ENCODE data around the gene LMBRD1.
"Not testable (repeated sequence)": the region's sequence is repeated elsewhere in the genome, so short reads cannot be mapped to it uniquely, and the experiment has no call there.

Gene LMBRD1

GRCh38 chr6:69668916-69669315, 127.9 kb downstream of the LMBRD1 start:
- Histone ChIP-seq H3K4me1 (peaks cover 5% of the 10 kb centered on the region; the same call in 1 of the 2 replicates), H3K9me3 (no peaks in the 10 kb centered on the region), H3K27me3 (no peaks in the 10 kb centered on the region), H3K36me3 (no peaks in the 10 kb centered on the region), H3K4me3 (ENCODE audit: low read depth, low read length) (no peak overlapping the region)
- peak; percentile 73 for DNase-seq
- no peak for TF ChIP-seq CTCF (IDR thresholded peaks at IDR 0.05; ENCODE audit: low read depth, low read length)

- not testable (repeated sequence) for DNase-seq; H3K27me3 ChIP-seq; H3K36me3 ChIP-seq; H3K9me3 ChIP-seq; H3K4me3 ChIP-seq (ENCODE audit: low read depth, low read length); H3K4me1 ChIP-seq
Measured at GRCh38 chr6:69666779-69667178, 130.0 kb downstream of the LMBRD1 start.

GRCh38 chr6:69665437-69665836, 131.4 kb downstream of the LMBRD1 start:
- Histone ChIP-seq H3K4me1 (peaks cover 5% of the 10 kb centered on the region; the same call in 1 of the 2 replicates), H3K9me3 (no peaks in the 10 kb centered on the region), H3K27me3 (no peaks in the 10 kb centered on the region), H3K4me3 (ENCODE audit: low read depth, low read length) (no peak overlapping the region), H3K36me3 (no peaks in the 10 kb centered on the region)
- DNase-seq, result no peak
- TF ChIP-seq CTCF (IDR thresholded peaks at IDR 0.05; ENCODE audit: low read depth, low read length), result no peak

GRCh38 chr6:69664551-69664950, 132.3 kb downstream of the LMBRD1 start:
- no peak for TF ChIP-seq CTCF (IDR thresholded peaks at IDR 0.05; ENCODE audit: low read depth, low read length)
- H3K4me3 ChIP-seq (ENCODE audit: low read depth, low read length), result no peak overlapping the region
- peaks cover 5% of the 10 kb centered on the region; the same call in 1 of the 2 replicates for H3K4me1 ChIP-seq
- H3K27me3 ChIP-seq, result no peaks in the 10 kb centered on the region
- no peak for DNase-seq
- H3K9me3 ChIP-seq, result no peaks in the 10 kb centered on the region
- no peaks in the 10 kb centered on the region for H3K36me3 ChIP-seq

GRCh38 chr6:69663215-69663614, 133.6 kb downstream of the LMBRD1 start:
- no peak for DNase-seq
- no peaks in the 10 kb centered on the region for H3K4me1 ChIP-seq
- H3K9me3 ChIP-seq, result no peaks in the 10 kb centered on the region; the same call in 1 of the 2 replicates
- no peak overlapping the region for H3K4me3 ChIP-seq (ENCODE audit: low read depth, low read length)
- H3K36me3 ChIP-seq, result no peaks in the 10 kb centered on the region
- no peak for TF ChIP-seq CTCF (IDR thresholded peaks at IDR 0.05; ENCODE audit: low read depth, low read length)
- H3K27me3 ChIP-seq, result no peaks in the 10 kb centered on the region

- no peaks in the 10 kb centered on the region for H3K27me3 ChIP-seq
- no peak for DNase-seq
- H3K4me3 ChIP-seq (ENCODE audit: low read depth, low read length), result no peak overlapping the region
- no peaks in the 10 kb centered on the region for H3K36me3 ChIP-seq
- H3K4me1 ChIP-seq, result no peaks in the 10 kb centered on the region; the same call in 1 of the 2 replicates
- no peak for TF ChIP-seq CTCF (IDR thresholded peaks at IDR 0.05; ENCODE audit: low read depth, low read length)
- no peaks in the 10 kb centered on the region for H3K9me3 ChIP-seq
Measured at GRCh38 chr6:69650703-69651102, 146.1 kb downstream of the LMBRD1 start.

- H3K4me3 ChIP-seq (ENCODE audit: low read depth, low read length), result no peak overlapping the region
- no peaks in the 10 kb centered on the region for H3K27me3 ChIP-seq
- no peaks in the 10 kb centered on the region; the same call in 1 of the 2 replicates for H3K4me1 ChIP-seq
- TF ChIP-seq CTCF (IDR thresholded peaks at IDR 0.05; ENCODE audit: low read depth, low read length), result no peak
- no peak for DNase-seq
- no peaks in the 10 kb centered on the region for H3K36me3 ChIP-seq
- H3K9me3 ChIP-seq, result no peaks in the 10 kb centered on the region
Measured at GRCh38 chr6:69647726-69648125, 149.1 kb downstream of the LMBRD1 start.
